Stimulated activated CD4-positive, alpha-beta T cell treated with anti-CD3 and anti-CD28 coated beads, Interleukin-1b, Interleukin-23, amount 100 ng/mL, for 24 hours (primary cell): ENCODE results near the gene ERC2.

Experiments
- DNase-seq, 4 experiments: peaks; one replicate each; pipeline ENCODE4 v3.0.0-alpha.2; 2020; ENCODE audit warnings: low read depth in 4 of 4, low spot score in 1 of 4

Gene ERC2

DNA sequence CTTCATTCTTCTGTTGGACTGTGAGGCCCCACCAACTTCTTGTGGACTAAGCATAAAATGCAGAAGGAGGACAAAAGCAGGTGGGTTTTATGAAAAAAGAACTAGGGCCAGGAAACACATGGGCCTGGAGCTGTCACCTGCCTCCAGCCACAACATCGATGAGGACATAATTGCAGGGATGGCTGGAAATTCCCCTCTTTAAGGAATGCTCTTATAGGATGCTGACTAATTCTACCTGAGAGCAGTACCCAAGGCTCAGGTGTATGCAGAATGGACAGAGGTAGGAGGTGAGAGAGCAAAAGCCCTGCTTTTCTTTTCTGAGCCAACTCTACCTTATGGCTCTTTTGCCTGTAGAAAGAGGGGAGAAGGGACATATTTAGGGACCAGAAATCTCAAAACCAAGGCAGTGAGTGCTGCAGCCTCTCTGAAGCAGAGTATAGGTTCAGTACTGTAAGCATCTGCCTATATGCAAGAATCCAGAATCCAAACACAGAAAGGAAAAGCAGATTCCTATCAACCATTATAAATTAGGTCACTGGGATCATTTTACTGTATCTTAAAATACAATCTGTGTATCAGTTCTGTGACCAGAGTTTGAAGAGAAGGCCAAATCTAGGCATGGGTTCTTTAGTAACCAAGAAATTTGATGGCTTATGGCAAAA, 775.8 kb downstream of the ERC2 start:
- no peak for DNase-seq

- no peak for DNase-seq
Observed at GRCh38 chr3:55691141-55691540, 777.1 kb downstream of the ERC2 start.

DNA sequence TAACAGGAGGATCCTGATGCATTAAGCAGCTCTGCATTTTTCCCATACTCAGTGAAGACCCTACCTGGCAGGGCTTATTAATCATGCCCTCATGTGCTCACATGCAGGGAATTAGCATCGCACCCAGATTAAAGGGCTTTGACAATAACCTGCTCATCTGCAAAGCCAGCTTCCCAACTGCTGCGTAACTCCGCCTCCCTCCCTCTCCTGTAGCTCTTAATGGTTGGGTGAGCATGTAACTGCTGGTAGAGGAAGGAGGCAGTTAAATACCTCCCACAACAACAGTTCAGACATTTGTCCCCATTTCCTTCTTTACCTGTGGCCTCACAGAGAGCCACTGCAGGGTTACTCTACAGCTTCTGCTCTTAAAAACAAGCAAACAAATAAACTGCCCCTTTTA, 777.5 kb downstream of the ERC2 start:
- DNase-seq: no peak

- DNase-seq: no peak
Observed at GRCh38 chr3:55690177-55690576, 778.1 kb downstream of the ERC2 start.

- no peak for DNase-seq
Observed at GRCh38 chr3:55688154-55688553, 780.1 kb downstream of the ERC2 start.

DNA sequence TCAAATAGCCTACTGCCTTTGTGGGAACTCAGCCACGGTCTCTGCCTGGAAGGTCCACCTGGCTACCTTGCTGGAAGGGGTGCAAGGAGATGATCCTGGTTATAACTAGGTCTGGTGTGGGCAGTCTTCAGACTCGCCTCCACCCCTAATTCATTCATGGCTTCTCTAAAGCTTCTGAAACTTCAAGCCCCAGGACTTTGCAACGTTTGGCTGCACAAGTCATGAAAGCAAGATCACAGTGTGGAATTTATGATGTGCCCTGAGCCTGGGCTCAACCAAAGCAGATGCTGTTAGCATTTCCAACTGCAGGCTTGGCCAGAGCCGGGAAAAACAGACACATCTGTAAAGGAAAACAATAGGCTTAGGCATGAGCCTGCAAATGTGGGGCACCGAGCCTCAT, 780.7 kb downstream of the ERC2 start:
- no peak for DNase-seq

GRCh38 chr3:55686426-55687254, 781.6 kb downstream of the ERC2 start:
- no peak for DNase-seq

DNA sequence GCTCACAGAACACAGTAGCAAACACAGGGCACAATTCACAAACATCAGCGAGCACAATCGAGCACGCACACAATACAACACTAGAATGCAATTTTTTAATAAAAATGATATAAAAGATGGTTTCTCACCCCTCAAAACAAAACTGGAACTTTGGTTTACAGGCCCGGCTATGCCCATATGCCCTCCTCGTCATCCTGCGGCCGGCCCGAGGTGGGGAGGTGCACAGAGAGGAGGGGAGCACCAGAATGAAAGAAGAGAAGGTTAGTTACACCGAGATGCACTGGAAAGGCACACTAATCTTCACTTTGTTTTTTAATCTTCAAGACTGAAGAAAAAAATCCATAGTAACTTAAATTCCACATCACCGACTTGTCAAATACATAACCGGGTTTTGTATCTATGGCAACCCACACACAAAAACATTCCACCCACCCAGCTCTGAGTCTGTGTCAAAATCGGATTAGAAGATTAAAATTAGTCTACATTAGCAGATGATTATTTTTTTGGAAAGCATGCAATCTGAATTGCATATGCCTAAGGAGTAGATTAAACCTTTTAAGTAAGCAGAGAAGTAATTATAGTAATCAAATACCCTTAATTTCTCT, 784.5 kb downstream of the ERC2 start:
- no peak for DNase-seq

GRCh38 chr3:55682461-55682860, 785.8 kb downstream of the ERC2 start:
- DNase-seq: no peak

- no peak for DNase-seq
Observed at GRCh38 chr3:55678546-55679216, 789.6 kb downstream of the ERC2 start.

- DNase-seq: no peak
Observed at GRCh38 chr3:55676643-55677042, 791.6 kb downstream of the ERC2 start.

GRCh38 chr3:55675478-55675877, 792.8 kb downstream of the ERC2 start:
- DNase-seq: no peak

DNA sequence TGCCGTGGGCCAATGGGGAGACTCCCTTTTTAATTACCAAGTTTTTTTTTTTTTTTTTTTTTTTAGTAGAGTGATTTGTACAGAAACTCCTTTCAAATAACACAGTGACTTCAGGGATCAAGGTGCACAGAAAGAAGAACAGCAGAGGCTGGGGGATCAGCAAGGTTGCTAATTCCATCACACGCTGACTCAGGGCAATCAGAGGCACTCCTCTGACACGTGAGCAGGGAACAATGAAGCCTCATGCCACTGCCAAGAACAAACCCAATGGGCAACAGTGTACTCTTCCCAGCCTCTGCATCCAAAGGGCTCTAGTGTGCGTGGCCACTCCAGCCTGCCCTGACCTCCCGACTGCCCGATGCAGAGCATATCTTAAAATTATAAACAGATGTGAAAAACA, 794.5 kb downstream of the ERC2 start:
- DNase-seq: no peak

GRCh38 chr3:55669133-55669532, 799.1 kb downstream of the ERC2 start:
- no peak for DNase-seq

DNA sequence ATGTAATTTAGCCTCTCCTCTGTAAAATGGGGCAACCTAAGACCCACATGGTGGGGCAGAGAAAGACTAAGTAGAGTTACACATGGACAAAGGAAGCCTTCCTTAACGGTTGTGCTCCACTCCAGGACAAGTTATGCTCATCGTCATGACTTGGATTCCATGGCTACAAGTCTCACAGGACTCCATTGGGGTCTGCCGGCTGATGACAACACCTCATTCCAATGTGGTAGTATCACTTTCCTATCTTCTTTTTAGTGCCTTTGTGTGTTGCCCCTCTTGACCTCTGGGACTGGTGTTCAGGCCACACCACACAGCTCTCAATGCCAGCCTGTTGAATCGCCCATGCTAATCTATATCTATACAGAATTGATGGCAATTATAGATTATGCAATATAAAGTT, 799.9 kb downstream of the ERC2 start:
- no peak for DNase-seq

GRCh38 chr3:55664387-55664786, 803.9 kb downstream of the ERC2 start:
- no peak for DNase-seq

GRCh38 chr3:55662683-55663082, 805.6 kb downstream of the ERC2 start:
- DNase-seq: no peak

GRCh38 chr3:55661571-55661970, 806.7 kb downstream of the ERC2 start:
- DNase-seq: no peak

- no peak for DNase-seq
Observed at GRCh38 chr3:55661141-55661540, 807.1 kb downstream of the ERC2 start.

GRCh38 chr3:55660642-55661041, 807.6 kb downstream of the ERC2 start:
- no peak for DNase-seq

DNA sequence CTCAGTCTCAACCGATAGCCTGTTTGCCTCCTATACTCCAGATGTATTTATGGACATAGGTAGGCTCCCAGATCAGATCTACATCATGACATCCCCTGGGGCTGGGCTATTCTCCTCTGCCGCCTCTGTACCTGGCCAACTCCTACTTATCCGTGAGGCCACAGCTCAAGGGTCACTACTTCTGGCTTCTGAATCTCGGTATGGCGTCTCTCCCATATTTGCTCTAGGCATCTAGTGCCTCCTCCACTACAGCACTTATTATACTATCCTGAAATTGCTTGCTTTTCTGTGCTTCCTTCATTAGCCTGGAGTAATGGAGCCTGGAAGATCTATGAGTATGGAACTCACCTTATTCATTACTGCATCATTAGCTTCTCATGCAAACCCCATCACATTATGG, 808.6 kb downstream of the ERC2 start:
- DNase-seq: no peak
